Stimulated activated naive CD8-positive, alpha-beta T cell treated with anti-CD3 and anti-CD28 coated beads, Interleukin-15, Interleukin-2, amounts not matched to agents 100 U/mL and 50 U/mL, for 24 hours (primary cell): ENCODE results near the gene GLI3.

Experiments used
- ATAC-seq: fragments of 150-1000 bp; cut with Tn5 transposase; one replicate; pipeline ENCODE4 v1.10.0; 2021
- DNase-seq: peaks from one replicate; pipeline ENCODE4 v3.0.0; 2021

The GLI3 gene

DNA sequence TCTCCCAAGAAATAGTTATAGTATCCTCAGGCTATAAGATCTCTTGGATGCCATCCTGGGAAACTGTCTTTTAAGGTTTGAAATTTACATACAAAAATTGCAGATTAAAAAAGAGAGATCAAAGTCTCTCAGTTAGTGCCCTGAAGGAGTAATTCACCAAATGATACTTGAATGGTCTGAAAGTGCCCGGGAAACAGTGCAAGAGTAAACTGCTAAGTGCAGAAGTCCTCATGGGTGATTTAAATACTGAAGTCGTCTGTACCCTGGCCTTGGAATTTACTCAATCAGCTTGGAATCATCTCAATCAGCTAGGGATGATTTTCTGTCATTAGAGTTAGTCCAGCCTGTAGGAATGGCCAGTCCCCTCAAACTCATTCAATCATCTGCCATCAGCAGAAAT, 155.3 kb downstream of the GLI3 start:
- DNase-seq (no peak), ATAC-seq (no peak)

DNA sequence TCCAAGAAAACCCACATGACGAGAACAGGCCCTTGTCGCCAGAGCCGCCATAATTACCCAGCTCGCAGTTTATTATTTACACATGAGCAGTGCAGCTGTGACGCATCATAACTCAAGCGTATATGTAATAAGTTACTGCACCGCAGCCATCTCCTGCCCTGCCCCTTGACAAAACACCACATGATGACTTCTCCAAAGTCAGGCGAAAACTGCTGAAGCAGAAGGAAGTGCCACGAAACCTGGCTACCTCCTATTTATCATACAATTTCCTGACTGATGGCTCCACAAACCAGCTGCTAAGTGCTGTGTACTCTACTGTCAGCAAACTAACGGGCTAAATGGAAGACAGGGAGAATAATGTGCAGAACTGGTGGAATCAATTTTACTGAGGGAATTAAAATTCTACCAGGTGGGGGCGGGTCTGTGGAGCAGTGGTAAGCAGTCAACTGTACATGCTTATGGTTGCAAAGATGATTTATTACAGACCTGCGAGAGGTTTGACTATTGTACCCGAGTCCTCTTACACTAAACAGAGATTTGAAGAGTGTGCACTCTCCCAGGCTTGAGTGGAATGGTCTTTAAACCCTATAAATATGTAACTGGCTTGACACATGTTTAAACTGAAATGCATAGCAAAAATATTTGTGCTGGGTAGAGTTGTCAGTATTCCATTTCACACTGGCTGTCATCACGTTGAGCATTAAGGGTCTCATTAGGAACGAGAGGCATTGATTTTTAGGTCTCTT, 156.0 kb downstream of the GLI3 start:
- ATAC-seq (no peak), DNase-seq (no peak)

DNA sequence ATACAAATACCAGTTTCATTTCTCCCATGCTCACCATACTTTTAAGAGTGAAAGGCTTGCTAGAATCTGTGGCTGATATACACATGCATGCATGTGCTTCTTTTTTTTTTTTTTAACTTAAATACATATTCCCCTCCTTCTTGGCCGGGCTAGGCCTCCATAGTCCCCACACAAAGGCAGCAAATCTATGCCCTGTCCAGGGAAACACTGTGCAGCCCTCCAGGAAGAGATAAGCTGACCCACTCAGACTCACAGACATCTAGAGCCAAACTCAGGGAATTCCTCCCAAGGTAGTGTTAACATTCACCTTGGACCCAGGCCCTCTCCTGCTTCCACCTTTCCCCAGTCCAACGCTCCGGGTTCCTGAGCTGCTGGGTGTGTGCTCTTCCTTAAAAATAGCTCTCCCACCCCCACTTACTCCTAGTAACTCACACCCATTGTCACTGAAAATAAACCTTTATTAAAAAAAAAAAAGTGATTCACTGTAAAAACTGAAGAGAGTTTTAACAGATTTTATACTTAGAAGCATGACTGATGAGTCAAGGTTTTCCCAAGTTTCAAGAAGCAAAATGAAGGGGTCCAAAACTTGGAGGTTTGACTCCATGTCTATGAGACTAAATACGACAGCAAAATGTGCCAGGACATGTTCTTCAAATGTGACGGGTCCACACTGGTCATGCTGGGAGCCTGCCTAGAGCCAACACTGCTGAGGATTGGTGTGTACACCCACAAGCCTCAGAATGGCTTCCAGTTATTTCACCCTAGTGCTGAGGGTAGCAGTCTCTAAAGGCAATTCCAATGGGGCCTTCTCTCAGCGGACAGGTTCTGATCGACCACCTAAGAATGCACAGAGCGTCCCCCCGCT, 159.5 kb downstream of the GLI3 start:
- no peak for ATAC-seq
- no peak for DNase-seq

DNA sequence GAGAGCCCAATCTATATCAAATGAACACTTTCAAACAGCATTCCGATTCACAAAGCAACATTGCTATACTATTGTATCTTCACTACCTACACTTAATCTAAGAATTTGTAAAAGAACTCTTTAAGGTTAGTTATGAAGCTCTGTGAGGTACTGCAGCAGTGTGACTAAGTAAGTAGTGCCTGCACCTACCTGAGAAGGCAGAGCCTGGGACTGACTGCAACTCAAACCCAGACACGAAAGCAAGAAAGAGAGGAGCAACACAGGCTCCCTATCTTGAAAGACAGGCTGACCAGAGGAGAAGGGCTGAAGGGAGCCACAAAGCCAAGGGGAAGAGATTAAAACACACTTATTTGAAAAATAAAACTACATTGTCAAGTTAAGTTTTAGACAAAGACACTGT, 160.1 kb downstream of the GLI3 start:
- no peak for ATAC-seq

DNA sequence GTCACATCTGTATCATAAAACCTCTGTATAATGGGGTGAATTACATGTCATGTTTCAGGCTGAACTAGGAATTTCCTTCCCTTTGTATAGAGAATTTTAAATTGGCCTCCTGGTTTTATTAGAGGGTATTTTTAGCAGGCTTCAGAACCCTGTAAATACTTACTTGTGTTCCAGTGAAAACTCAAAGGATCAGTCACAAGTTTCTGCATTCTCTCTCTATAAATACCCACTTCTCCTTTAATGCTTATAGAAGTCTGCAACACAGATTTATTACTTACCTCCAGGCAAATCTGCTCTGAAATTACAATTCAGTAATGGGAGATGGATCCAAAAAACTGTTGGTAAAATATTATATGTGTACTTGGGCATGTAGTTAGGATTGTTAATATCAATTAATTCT, 161.6 kb downstream of the GLI3 start:
- ATAC-seq (no peak), DNase-seq (no peak)

More for the DNA sequence above, 160.1 kb downstream of the GLI3 start:
- DNase-seq: no peak

DNA sequence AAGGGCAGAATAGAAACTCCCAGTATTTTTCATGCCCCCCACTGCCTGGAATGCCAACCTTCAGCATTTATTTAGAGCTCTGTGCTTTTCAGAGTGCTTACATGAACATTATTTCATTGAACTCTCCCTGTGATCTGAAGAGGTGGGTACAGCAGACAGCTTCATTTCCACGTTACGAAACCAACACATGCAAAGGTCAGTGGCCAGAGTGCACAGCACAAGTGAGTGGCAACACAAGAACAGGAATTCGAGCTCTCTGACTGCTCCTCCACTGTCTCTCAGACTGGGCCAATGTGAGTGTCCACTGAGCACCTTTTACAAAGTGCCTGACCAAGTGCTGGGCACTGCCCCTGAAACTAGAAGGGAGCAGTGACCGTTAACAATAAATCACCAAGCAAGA, 162.9 kb downstream of the GLI3 start:
- DNase-seq (no peak), ATAC-seq (no peak)

DNA sequence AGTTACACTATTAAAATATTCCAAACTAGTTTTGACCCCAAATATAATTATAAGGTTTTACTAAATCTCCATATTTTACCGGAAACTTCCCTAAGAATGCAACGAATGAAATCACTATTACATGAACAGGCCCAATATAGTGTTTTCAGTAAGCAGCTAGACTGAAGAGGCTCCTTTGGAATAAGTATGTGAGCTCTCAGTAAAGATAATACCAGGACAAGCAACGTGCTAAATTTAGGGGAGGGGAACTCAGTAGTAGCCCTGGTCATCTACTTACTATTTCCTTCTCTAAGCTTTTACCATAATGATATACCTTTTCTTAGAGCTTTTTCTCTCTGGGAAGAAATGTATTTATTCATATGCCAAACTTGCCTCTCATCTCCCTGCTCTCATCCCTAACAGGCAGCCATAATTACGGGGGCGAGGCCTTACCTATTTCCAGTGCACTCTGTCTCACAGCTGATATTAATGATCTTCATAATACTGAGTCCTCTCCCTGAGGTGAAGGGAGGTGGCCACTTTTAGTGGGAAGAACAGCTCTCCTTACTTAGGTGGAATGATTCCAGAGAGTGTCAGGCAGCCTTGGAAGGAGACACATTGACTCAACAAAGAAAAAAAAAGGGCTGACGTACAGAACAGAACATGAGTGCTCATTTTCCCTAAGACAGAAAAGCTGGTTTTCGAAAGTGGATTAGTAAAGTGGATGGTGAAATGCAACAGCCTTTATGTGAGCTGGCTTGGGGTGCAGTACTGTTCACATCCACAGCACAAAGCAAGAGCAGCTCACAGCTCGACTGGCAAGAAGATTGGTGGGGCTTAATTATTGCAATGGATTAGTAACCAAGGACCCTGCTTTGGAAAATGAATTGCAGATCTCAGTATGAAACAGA, 165.4 kb downstream of the GLI3 start:
- no peak for ATAC-seq

DNA sequence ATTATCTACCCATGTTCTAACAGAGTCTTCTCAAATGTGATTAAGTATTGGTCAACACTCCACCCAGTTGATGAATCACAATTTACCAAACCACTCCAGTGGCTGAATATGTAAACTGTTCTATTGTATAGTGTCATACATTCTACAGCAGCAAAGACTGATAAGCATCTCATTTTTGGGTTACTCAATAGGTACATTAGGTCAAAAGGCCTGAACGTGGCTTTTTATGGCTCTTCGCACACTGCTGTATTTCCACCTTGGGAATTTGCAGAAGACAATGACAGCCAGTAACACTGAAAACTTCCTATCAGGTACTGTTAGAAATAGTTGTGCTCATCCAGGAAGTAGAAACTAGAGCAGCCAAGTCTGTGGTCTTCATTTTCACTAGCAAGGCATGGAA, 166.9 kb downstream of the GLI3 start:
- DNase-seq (no peak), ATAC-seq (no peak)

More for the DNA sequence above, 165.4 kb downstream of the GLI3 start:
- DNase-seq: no peak

DNA sequence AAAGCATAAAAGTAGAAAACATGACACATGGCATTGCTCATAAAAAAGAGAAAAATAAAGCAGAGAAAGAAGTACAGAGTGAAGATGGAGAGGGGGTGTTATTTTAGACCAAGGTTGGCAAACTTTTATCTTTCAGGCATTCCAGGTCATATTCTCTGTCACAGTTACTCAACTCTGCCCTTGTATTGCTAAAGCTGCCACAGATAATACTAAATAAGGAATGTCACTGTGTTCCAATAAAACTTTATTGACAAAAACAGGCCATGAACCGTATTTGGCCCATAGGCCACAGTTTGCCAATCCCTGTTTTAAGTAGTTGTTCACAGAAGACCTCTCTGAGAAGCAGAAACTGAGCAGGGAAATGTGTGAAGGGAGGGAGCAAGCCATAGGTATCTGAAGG, 167.4 kb downstream of the GLI3 start:
- ATAC-seq: no peak

DNA sequence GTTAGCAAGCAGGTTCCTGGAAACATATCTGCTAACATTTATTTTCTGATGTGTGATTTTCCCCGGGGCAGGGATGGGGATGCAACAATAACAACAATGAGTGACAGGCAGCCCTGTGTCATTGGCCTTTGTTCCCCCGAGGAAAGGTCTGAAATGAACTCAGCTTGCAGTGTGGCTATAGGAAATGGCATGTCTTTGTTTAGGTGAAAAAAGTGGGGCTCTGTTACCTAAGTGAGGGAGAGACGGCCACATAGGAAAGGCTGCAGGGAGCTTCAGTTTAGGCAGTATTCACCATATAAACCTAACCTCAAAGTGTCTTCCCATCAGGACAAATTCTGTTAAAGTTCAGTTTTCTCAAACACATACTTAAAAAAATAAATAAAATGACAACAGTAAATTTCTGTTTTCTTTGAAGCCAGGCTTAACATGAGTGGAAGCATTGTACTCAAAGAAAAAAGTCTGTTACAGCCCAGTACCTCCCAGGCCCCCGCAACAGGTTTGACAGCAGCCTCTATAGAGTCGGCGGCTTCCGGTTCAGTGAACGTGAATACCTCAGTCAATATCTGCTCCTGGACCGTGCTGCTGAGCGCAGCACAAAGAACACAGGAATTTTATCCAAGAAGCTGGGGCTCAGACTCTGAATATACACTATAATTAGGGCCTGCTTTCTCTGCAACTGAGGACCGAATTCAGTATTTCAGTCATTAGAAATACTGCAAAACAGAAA, 168.3 kb downstream of the GLI3 start:
- ATAC-seq (no peak), DNase-seq (no peak)

More for the DNA sequence above, 167.4 kb downstream of the GLI3 start:
- DNase-seq: no peak

DNA sequence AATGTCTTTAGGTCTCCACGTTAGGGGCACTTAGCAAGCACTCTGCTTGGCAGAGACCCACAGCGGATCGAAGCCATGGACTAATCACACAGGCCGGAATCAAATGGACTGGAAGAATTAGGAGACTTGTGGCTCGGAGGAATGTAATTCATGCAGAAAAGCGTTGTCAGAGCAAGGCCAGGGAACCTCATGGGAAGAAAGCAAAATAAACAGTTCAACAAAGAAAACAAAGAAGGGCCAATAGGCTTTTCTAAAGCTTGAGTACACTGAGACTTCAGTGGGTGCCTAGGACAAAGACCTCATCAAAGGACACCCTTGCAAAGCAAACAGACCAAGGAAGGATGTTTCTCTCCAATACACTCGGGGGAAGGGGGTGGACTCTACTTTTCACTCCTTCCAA, 171.1 kb downstream of the GLI3 start:
- DNase-seq (no peak), ATAC-seq (no peak)

DNA sequence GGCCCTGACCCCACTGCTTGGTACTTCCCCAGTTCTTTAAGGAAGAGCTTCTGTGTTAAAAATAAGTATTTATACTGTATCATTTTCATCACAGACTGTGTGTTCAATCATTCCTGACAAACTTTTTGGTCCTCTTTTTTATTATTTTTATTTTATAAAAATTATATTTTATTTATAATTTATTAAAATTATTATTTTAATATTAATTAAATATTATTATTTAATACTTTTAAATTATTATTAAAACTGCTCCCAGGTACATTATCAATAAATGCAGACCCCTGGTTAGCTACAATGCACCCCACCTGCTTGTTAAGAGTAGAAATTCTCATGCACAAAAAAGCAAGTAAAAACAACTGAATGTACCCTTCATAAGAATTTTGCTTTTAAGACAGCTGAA, 172.0 kb downstream of the GLI3 start:
- no peak for ATAC-seq
- DNase-seq: no peak

DNA sequence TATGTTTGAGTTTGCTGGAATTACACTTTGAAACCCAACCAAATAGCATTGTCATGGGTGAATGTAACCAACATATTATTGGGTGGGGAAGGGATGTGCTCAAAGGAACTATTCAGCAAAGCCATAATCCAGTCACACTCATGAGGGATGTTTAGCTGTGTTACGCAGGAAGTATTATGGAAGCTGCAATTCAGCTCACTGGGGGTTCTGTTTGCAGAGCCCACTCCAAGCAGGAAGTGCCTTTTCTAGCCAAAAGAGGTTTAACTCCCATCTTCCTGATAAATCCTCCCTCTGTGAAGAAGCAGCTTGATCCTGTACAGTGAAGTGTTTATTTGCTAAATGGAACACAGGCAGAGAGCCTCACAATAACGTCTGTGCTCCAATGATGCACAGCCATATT, 172.5 kb downstream of the GLI3 start:
- DNase-seq: no peak
- ATAC-seq: no peak

DNA sequence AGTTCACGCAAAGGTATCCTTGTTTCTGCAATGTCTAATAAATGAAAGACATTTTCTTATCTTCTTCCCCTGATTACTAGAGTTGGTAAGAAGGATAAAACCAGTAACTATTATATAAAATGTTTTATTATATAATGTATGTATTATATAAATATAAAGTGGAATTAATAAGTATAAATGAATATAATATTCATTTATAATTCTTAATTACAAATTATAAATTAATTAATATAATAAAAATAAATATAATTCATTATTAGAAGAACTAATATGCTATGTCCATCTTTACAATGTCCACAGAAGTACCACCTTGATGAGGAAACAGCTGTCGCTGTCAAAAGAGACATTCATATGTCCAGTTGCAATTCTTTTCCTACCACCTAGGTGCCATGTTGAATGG, 177.7 kb downstream of the GLI3 start:
- ATAC-seq (no peak), DNase-seq (no peak)

DNA sequence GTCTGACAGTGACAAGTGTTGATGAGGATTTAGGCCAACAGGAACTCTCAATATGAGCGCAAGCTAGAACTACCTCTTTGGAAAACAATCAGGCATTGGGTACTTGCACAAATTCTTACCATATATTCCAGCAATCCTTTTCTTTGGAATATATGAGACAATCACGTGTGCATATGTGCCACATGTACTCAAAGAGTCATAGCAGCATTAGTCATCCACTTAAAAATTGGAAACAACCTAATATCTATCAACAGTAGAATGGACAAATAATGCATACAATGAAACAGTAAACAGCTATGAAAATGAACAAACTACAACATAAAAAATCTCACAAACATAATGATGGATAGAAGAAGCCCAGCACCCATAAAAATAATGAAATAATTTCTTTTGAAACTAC, 179.7 kb downstream of the GLI3 start:
- ATAC-seq: no peak
- no peak for DNase-seq

DNA sequence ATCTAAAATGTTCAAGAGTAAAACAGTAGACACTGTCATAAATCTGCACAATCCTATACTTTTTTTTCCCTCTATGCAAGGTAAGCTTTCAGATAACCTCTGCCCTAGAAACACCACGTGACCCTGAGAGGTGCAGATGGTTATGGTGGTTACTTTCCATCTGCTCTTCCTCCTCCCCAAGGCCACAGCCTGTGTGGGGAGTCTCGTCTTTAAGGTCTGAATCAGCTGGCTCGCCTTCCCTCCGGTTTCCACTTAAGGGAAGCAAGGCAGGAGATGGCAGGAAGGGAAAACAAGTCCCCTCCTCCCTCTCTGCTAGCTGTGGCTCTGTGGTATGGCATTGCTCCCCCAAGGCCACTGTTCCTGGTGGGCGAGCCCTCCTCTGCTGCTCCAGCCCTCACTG, 181.8 kb downstream of the GLI3 start:
- DNase-seq: no peak
- no peak for ATAC-seq

DNA sequence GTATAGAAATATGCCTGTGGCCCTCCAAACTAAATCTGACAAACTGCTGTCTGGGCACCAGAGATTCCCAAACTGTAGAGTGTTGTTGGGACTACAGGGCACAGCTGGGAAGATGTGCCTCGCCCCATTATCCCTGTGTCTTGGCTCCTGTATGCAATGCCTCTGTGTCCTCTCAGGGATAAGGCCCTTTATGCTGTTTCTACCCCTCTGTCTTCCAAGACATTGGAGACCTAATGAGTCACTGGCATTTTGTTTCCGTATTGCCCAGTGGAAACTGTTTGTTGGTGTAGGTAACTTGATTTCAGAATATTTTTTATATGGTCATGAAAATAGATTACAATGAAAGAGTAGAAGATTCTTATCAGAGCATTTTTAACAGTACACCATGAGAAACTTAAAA, 183.2 kb downstream of the GLI3 start:
- no peak for ATAC-seq
- no peak for DNase-seq

DNA sequence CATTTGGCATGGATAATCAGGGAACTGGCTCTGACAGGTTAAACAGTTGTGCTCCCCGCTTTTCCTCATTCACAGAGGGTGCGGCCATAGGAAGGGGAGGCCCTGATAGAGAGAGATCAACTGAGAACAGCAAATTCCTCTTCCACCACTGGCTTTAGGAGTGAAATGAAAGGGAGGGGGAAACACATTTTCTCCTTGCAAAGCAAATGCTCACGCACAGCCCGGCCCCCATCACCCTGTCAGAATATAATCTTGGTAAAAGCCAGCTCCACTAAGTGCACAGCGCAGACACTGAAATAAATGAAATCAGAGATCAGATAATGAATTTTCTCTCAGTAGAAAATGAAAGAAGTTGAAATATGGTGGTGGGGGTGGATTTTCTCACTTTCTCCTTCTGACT, 187.2 kb downstream of the GLI3 start:
- no peak for ATAC-seq
- no peak for DNase-seq

DNA sequence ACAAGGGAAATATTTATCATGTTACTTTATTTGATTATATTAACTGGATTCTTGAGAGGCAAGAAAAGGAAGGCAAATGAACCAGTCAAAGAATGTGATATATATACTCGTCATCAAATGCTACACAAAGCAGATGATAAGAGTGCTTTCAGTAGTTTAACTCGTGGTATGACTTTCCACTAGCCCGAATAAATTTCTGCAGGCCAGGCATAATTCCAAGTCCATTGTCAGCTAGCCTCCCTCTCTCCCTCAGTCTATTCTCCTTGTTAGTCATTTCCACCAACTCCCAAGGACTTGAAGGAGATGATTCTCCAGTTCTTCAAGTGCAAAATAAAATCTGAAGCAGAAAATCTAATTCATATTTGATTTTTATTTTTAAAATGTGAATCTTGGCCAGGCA, 190.5 kb downstream of the GLI3 start:
- DNase-seq (no peak), ATAC-seq (no peak)

DNA sequence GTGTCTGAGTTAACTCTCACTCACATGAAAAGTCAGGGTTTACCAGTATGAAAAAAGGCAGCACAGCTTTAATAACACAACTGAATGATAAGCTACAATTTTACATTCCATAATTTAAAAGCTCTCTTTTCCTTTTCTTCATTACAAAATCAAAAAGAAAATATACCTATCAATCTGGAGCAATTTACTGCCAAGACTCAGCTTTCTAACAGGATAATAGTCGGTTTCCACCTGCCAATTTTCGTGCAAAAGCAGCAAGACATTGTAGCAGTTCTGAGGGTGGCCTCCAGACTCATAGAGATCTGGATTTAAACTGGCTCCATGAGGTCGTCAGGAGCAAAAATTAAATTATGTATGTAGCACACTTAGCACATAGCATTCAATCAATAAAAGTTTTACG, 191.0 kb downstream of the GLI3 start:
- no peak for ATAC-seq
- no peak for DNase-seq

DNA sequence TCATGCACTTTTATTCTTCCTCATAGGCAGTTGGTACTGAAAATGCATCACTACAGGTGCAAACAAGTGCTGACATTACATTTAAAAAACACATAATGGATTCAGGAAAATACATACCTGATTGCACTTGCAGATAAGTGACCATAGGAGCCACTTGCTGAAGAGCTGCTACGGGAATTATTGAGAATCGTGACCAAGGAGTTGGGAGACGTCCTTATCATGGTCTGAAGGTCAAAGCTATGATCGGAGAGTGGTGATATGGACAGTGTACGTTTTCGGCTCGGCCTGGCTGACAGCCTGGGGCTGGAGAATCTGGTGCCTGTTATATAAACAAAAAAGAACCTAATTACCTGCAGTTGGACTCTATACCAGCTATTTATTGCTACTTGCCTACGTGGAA, 197.1 kb downstream of the GLI3 start:
- DNase-seq (no peak), ATAC-seq (no peak)

DNA sequence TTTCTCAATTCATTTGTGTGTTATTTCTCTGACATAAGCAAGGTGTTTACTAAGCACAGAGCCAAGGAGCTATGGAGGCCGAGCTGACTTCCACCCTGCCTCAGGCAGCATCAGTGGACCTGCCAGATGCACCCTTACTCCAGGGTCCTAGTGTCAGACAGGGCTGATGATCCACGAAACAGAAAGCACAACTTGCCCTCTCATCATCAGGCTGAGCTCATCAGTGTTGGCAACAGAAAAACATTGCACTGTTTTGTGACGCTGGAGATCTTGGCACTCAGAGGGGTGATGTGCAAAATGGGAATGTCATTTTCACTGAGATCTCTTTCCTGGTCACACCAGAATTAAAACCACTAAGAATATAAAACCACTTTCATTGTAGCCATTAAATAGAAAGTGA, 201.8 kb downstream of the GLI3 start:
- no peak for DNase-seq
- no peak for ATAC-seq
